22Rv1 (cell line): ENCODE data around the gene DMD.

Source experiments
- CTCF ChIP-seq: fragments of 450-650 bp; IDR thresholded peaks from 2 replicates; pipeline ENCODE4 v1.5.1; 2017; ENCODE audit warnings: mild to moderate bottlenecking
- ZFX ChIP-seq: fragments of 450-650 bp; IDR thresholded peaks from 2 replicates; pipeline ENCODE4 v1.6.1; 2017; ENCODE audit warnings: antibody characterized with exemption, borderline replicate concordance

GRCh38 chrX:31166832-31167231 is 2044.5 kb downstream of the DMD start:
- TF ChIP-seq CTCF (no peak), ZFX (no peak)
